HEK293T (cell line): Measurements from ENCODE around the gene EIF5A2.

Source experiments
- CTBP1 ChIP-seq: fragments of 450-650 bp; IDR thresholded peaks from 2 replicates; pipeline ENCODE4 v1.6.1; 2016; ENCODE audit warnings: borderline replicate concordance
- ELF4 ChIP-seq: fragments of 450-650 bp; IDR thresholded peaks from 2 replicates; pipeline ENCODE4 v1.6.1; 2017; ENCODE audit warnings: antibody characterized with exemption
- FOXK2 ChIP-seq: fragments of 450-650 bp; IDR thresholded peaks from 2 replicates; pipeline ENCODE4 v1.6.1; 2016; ENCODE audit warnings: mild to moderate bottlenecking
- FOXM1 ChIP-seq: fragments of 450-650 bp; IDR thresholded peaks from 2 replicates; pipeline ENCODE4 v1.6.1; 2017; ENCODE audit warnings: mild to moderate bottlenecking, borderline replicate concordance
- SP1 ChIP-seq: fragments of 450-650 bp; IDR thresholded peaks from 2 replicates; pipeline ENCODE4 v1.6.1; 2017
- SUZ12 ChIP-seq: fragments of 450-650 bp; IDR thresholded peaks from 2 replicates; pipeline ENCODE4 v1.6.1; 2016; ENCODE audit warnings: mild to moderate bottlenecking
- TARDBP ChIP-seq: fragments of 450-650 bp; IDR thresholded peaks from 2 replicates; pipeline ENCODE4 v1.6.1; 2016
- TF ChIP-seq, protein P1 (sequence below): fragments of 450-650 bp; IDR thresholded peaks from 2 replicates; pipeline ENCODE4 v1.6.1; 2016

DNA sequence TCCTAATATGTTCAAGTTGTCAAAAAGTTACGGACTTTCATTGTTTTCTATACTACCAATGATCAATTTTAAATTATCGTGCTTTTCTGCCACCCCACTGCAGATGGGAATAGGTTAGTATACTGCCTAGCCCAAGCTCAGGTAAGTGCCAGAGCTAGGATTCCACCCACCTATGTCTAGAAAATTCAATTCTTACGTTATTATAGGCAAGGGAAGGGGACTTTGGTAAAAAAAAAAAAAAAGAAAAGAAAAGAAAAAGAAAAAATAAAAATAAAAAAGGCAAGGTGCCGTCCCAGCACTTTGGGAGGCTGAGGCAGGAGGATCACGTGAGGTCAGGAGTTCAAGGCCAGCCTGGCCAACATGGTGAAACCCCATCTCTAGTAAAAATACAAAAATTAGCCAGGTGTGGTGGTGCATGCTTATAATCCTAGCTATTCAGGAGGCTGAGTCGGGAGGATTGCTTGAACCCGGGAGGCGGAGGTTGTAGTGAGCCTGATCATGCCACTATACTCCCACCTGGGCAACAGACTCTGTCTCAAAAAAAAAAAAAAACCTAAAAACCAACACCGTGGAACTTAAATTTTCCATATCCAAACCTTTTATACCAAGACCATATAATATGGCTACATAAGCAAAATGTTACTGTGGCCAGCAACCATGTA, 39.7 kb downstream of the EIF5A2 start:
- TF ChIP-seq SP1 (no peak), TARDBP (no peak), CTBP1 (no peak), FOXM1 (no peak), ELF4 (no peak), FOXK2 (no peak), SUZ12 (no peak)
- TF ChIP-seq, protein P1, sequence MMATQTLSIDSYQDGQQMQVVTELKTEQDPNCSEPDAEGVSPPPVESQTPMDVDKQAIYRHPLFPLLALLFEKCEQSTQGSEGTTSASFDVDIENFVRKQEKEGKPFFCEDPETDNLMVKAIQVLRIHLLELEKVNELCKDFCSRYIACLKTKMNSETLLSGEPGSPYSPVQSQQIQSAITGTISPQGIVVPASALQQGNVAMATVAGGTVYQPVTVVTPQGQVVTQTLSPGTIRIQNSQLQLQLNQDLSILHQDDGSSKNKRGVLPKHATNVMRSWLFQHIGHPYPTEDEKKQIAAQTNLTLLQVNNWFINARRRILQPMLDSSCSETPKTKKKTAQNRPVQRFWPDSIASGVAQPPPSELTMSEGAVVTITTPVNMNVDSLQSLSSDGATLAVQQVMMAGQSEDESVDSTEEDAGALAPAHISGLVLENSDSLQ = no peak
